Mesenchymal stem cell (in vitro differentiated cells and primary cell): ENCODE data around the gene FAAP100.

Experiments used
- DNase-seq: peaks from one replicate; pipeline ENCODE4 v3.0.0-alpha.2; 2013
- H2AFZ ChIP-seq: one replicate; pipeline ENCODE4 v1.6.1; 2013; ENCODE audit warnings: low read depth, mild to moderate bottlenecking, control low read depth, inconsistent platforms, low read length, moderate library complexity
- H2AK5ac ChIP-seq: 2 replicates; pipeline ENCODE4 v1.6.1; 2013; ENCODE audit warnings: low read length, moderate library complexity, mild to moderate bottlenecking, inconsistent platforms; ENCODE audit not compliant: severe bottlenecking
- H2BK120ac ChIP-seq: one replicate; pipeline ENCODE4 v1.6.1; 2013; ENCODE audit warnings: low read depth, mild to moderate bottlenecking, inconsistent platforms, low read length, moderate library complexity
- H2BK12ac ChIP-seq, 2 experiments: one replicate each; pipeline ENCODE4 v1.6.1; 2013; ENCODE audit warnings: inconsistent platforms in 2 of 2, low read length in 2 of 2, mild to moderate bottlenecking in 2 of 2, moderate library complexity in 2 of 2, control low read depth in 1 of 2
- H2BK15ac ChIP-seq: one replicate; pipeline ENCODE4 v1.6.1; 2013; ENCODE audit warnings: mild to moderate bottlenecking, low read depth, inconsistent platforms; ENCODE audit not compliant: poor library complexity, severe bottlenecking
- H2BK5ac ChIP-seq: 2 replicates; pipeline ENCODE4 v1.6.1; 2013; ENCODE audit warnings: low read depth, mild to moderate bottlenecking, low read length, control low read depth, inconsistent platforms; ENCODE audit not compliant: poor library complexity, severe bottlenecking
- H3K14ac ChIP-seq, 2 experiments: one replicate each; pipeline ENCODE4 v1.6.1; 2013; ENCODE audit warnings: inconsistent platforms in 2 of 2, low read length in 2 of 2, control low read depth in 1 of 2, mild to moderate bottlenecking in 1 of 2, moderate library complexity in 1 of 2
- H3K18ac ChIP-seq, 2 experiments: one replicate each; pipeline ENCODE4 v1.6.1; 2013; ENCODE audit warnings: inconsistent platforms in 2 of 2, low read length in 2 of 2, control low read depth in 1 of 2, low read depth in 1 of 2, mild to moderate bottlenecking in 1 of 2
- H3K23ac ChIP-seq, 2 experiments: one replicate each; pipeline ENCODE4 v1.6.1; 2013; ENCODE audit warnings: inconsistent platforms in 2 of 2, low read length in 2 of 2, mild to moderate bottlenecking in 2 of 2, moderate library complexity in 2 of 2, control low read depth in 1 of 2
- H3K27ac ChIP-seq: 2 replicates; pipeline ENCODE4 v1.5.1; 2013; ENCODE audit warnings: mild to moderate bottlenecking, moderate library complexity, low read length, control low read depth, inconsistent platforms; ENCODE audit not compliant: poor library complexity, severe bottlenecking
- H3K27me3 ChIP-seq, 2 experiments: 2 replicates each; pipeline versions ENCODE4 v1.6.1 to v1.7.0; 2013; ENCODE audit warnings: low read length in 2 of 2, mild to moderate bottlenecking in 2 of 2, moderate library complexity in 2 of 2, control low read depth in 1 of 2, inconsistent platforms in 1 of 2; ENCODE audit not compliant: control insufficient read depth in 1 of 2, insufficient read depth in 1 of 2
- H3K36me3 ChIP-seq, 2 experiments: 2 replicates each; pipeline versions ENCODE4 v1.6.1 to v1.7.0; 2013; ENCODE audit warnings: low read length in 2 of 2, control low read depth in 1 of 2, inconsistent platforms in 1 of 2, low read depth in 1 of 2, mild to moderate bottlenecking in 1 of 2; ENCODE audit not compliant: insufficient read depth in 2 of 2, control insufficient read depth in 1 of 2
- H3K4ac ChIP-seq, 2 experiments: one replicate each; pipeline ENCODE4 v1.6.1; 2013; ENCODE audit warnings: inconsistent platforms in 2 of 2, low read length in 2 of 2, mild to moderate bottlenecking in 2 of 2, moderate library complexity in 2 of 2, control low read depth in 1 of 2, low read depth in 1 of 2
- H3K4me1 ChIP-seq: 2 replicates; pipeline ENCODE4 v1.6.1; 2013; ENCODE audit warnings: low read depth, low read length, control low read depth; ENCODE audit not compliant: control insufficient read depth, insufficient read depth
- H3K4me2 ChIP-seq: 2 replicates; pipeline ENCODE4 v1.6.1; 2013; ENCODE audit warnings: low read length, mild to moderate bottlenecking, inconsistent platforms; ENCODE audit not compliant: poor library complexity, severe bottlenecking
- H3K4me3 ChIP-seq, 2 experiments: 2 replicates each; pipeline versions ENCODE4 v1.5.1 to v1.7.0; 2013; ENCODE audit warnings: low read length in 2 of 2, mild to moderate bottlenecking in 2 of 2, control low read depth in 1 of 2, low read depth in 1 of 2; ENCODE audit not compliant: insufficient read depth in 1 of 2
- H3K79me1 ChIP-seq: replicated peaks from 2 replicates; pipeline ENCODE4 v1.6.1; 2013; ENCODE audit warnings: mild to moderate bottlenecking, control low read depth, low read length, inconsistent platforms; ENCODE audit not compliant: poor library complexity, severe bottlenecking
- H3K9ac ChIP-seq: 2 replicates; pipeline ENCODE4 v1.7.0; 2013; ENCODE audit warnings: mild to moderate bottlenecking, low read length, moderate library complexity
- H3K9me3 ChIP-seq: 2 replicates; pipeline ENCODE4 v1.7.0; 2013; ENCODE audit warnings: mild to moderate bottlenecking, low read length; ENCODE audit not compliant: control insufficient read depth
- H4K8ac ChIP-seq: one replicate; pipeline ENCODE4 v1.6.1; 2013; ENCODE audit warnings: inconsistent platforms, mild to moderate bottlenecking, low read length, moderate library complexity
- H4K91ac ChIP-seq: one replicate; pipeline ENCODE4 v1.6.1; 2013; ENCODE audit warnings: mild to moderate bottlenecking, low read length, inconsistent platforms
- WGBS: methylation state at CpG from one replicate; pipeline ENCODE4 v1.1.7; 2013; ENCODE audit warnings: mixed read lengths; 5-methylcytosine and 5-hydroxymethylcytosine counted together

The FAAP100 gene

DNA sequence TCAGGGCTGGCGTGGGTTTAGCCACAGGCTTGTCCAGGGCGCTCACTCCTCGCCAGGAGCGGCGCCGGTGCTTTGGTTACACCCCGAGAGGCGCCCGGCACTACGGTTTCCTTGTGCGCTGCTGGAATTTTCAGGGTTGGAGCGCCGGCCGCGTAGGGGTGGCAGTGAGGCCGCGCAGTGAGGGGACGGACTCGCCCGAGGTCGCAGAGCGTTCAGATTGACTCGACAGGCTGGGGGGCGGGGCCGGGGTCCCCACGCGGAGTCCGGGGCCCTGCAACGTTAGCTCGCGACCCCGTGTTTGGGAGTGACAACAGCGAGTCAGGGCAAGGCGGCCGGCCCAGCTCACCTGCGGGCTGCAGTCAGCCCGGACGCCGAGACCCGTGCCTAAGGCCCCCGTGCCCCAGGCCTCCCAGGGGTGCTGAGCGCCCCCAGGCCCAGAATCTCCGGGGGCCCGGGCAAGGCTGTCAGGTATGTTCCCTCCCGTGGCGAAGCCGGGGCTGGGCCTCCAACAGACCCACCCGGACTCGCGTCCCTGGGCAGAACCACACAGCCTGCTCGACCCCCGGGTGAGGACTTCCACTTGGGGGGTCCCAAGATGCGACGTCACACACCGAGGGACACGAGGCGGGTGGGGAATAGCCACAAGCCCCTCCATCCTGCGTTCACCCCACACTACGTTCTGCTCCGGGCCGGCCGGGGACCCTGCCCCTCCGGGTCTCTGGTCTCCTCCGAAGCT is 38.2 kb downstream of the FAAP100 start:
- Histone ChIP-seq H3K27me3 (no peaks in the 10 kb centered on the region), H3K4me3 (peak overlapping the region; percentile 56 to 82), H2BK5ac (peak overlapping the region; percentile 100), H3K36me3 (peaks cover 33 to 52% of the 10 kb centered on the region in 2 experiments), H2AK5ac (peak overlapping the region; percentile 49), H3K9ac (peak overlapping the region; percentile 94), H4K91ac (peak overlapping the region; percentile 85), H2BK120ac (peak overlapping the region; percentile 100), H3K27ac (peak overlapping the region; percentile 94), H3K14ac (peak overlapping the region; percentile 5 to 8), H3K9me3 (no peaks in the 10 kb centered on the region), H3K79me1 (no peaks in the 10 kb centered on the region), H4K8ac (peak overlapping the region; percentile 67), H2BK15ac (peak overlapping the region; percentile 97), H3K18ac (peak overlapping the region; percentile 72 to 81), H2AFZ (no peak overlapping the region), H3K23ac (peak overlapping the region in 1 of 2 experiments; percentile 78), H3K4me2 (peak overlapping the region; percentile 64), H3K4me1 (peaks cover 36% of the 10 kb centered on the region), H2BK12ac (peak overlapping the region; percentile 6 to 16), H3K4ac (peak overlapping the region; percentile 62 to 75)
- WGBS = 2% methylated on average over 59 of the region's 64 CpGs
- DNase-seq = peak; percentile 85

DNA sequence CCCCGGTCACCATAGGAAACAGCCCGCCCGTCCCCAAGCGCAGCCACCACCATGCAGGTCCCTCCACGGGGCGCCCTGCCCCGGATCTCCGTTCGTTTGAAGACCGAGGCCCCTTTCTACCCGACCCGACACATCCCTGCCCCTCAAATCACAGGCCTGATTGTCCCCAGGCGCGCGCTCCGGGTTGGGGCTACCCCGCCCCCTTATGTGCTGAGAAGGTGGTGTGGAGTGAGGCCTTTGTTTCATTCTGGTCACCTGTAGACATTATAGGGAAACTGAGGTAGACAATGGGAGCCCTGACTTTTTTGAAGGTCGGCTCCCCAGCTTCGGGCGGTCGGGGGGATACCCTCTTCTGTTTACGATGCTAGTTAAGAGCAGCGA is 38.8 kb downstream of the FAAP100 start:
- Histone ChIP-seq H3K27ac (peak overlapping the region; percentile 94), H4K8ac (peak overlapping the region; percentile 67), H3K4me1 (peaks cover 33% of the 10 kb centered on the region), H3K4me3 (peak overlapping the region; percentile 64 to 82), H3K4ac (peak overlapping the region; percentile 62 to 75), H4K91ac (peak overlapping the region; percentile 85), H3K14ac (peak overlapping the region; percentile 29 to 78), H2AFZ (no peak overlapping the region), H2BK120ac (peak overlapping the region; percentile 100), H2AK5ac (peak overlapping the region; percentile 49), H2BK12ac (peak overlapping the region; percentile 6 to 16), H3K9me3 (no peaks in the 10 kb centered on the region), H3K23ac (peak overlapping the region in 1 of 2 experiments; percentile 86), H3K18ac (peak overlapping the region; percentile 72 to 81), H3K79me1 (no peaks in the 10 kb centered on the region), H2BK15ac (peak overlapping the region; percentile 97), H3K9ac (peak overlapping the region; percentile 94), H3K4me2 (peak overlapping the region; percentile 64), H2BK5ac (peak overlapping the region; percentile 100), H3K36me3 (peaks cover 38 to 56% of the 10 kb centered on the region in 2 experiments), H3K27me3 (no peaks in the 10 kb centered on the region)
- DNase-seq = peak; percentile 72
- WGBS = 0% methylated on average over 11 of the region's 23 CpGs

DNA sequence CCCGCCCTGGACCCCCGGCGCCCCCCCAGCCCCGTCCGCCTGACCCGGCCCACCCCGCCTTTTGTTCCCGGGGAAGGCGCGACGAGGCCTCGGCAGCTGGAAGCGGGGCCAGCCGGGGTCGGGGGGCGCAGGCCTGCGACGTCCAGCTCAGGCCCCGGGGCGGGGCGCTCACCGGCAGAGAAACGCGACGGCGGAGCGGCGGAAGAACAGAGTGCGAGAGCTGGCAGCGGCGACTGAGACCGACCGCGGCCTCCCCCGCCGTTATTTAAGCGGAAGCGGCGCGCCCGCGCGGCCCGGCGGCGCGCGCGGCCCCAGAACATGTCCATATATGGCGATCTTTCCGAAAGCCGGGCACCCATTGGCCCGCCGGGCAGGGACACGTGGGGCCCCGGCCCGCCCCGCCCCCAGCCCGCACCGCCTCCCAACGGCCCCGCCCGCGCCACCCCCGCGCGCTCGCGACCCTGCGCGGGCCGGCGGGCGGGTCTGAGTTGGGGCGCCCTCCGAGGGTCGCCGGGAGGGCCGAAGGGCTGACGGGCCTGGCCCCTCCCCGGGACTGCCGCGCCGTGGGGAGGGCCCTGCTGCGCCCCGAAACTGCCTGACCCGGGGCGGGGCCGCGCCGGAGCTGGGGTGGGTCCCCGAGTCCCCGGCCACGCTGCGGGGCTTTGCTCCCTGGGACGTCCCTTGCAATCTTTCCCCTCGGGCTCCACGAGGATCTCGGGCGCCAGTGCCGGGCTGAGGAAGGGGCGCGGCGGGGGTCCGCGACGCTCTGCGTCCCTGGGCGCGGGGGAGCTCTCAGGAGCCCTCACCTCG is 39.4 kb downstream of the FAAP100 start, which contains the start of gene ACTG1:
ACTG1 (minus strand) TSS at position 238 of the 810 bp plus-strand sequence. CDS start 445 bp downstream, outside the sequence.
- H4K91ac ChIP-seq = peak within 1 kb of the TSS; percentile 85
- H3K4me2 ChIP-seq = peak within 1 kb of the TSS; percentile 64
- H2AFZ ChIP-seq = no peak within 1 kb of the TSS
- H2BK15ac ChIP-seq = peak within 1 kb of the TSS; percentile 97
- H2BK12ac ChIP-seq = peak within 1 kb of the TSS; percentile 6 to 16
- H3K4me3 ChIP-seq = peak within 1 kb of the TSS; percentile 77 to 97
- peak within 1 kb of the TSS; percentile 94 for H3K27ac ChIP-seq
- H2AK5ac ChIP-seq = peak within 1 kb of the TSS; percentile 49
- H3K14ac ChIP-seq = peak within 1 kb of the TSS; percentile 78 to 96
- H3K18ac ChIP-seq = peak within 1 kb of the TSS; percentile 88 to 93
- H3K36me3 ChIP-seq = peaks cover 38 to 54% of the 10 kb centered on the region in 2 experiments
- H2BK5ac ChIP-seq = peak within 1 kb of the TSS; percentile 100
- DNase-seq = peak; percentile 89
- peak within 1 kb of the TSS; percentile 37 to 86 for H3K23ac ChIP-seq
- no peaks in the 10 kb centered on the region for H3K79me1 ChIP-seq
- peak within 1 kb of the TSS; percentile 99 for H3K9ac ChIP-seq
- under 1% methylated on average over 75 of the region's 111 CpGs for WGBS
- H3K4me1 ChIP-seq = peaks cover 27% of the 10 kb centered on the region
- no peaks in the 10 kb centered on the region for H3K9me3 ChIP-seq
- H3K27me3 ChIP-seq = no peaks in the 10 kb centered on the region
- H2BK120ac ChIP-seq = peak within 1 kb of the TSS; percentile 100
- H3K4ac ChIP-seq = peak within 1 kb of the TSS; percentile 75 to 86
- peak within 1 kb of the TSS; percentile 67 for H4K8ac ChIP-seq
